Mucosa of stomach (tissue), 1 donor: ENCODE measurements around the gene SRSF6.
"Not testable (repeated sequence)": the region's sequence is repeated elsewhere in the genome, so short reads cannot be mapped to it uniquely, and the experiment has no call there.

Experiments used
- H3K27me3 ChIP-seq: one replicate; pipeline ENCODE4 v1.7.0; 2013; ENCODE audit warnings: mild to moderate bottlenecking, low read length; ENCODE audit not compliant: control insufficient read depth, insufficient read depth
- H3K36me3 ChIP-seq: one replicate; pipeline ENCODE4 v1.7.0; 2013; ENCODE audit warnings: low read length; ENCODE audit not compliant: control insufficient read depth, insufficient read depth
- H3K4me1 ChIP-seq: one replicate; pipeline ENCODE4 v1.7.0; 2013; ENCODE audit warnings: mild to moderate bottlenecking, low read length; ENCODE audit not compliant: control insufficient read depth, insufficient read depth
- H3K4me3 ChIP-seq: one replicate; pipeline ENCODE4 v1.7.0; 2013; ENCODE audit warnings: low read length
- H3K9ac ChIP-seq: one replicate; pipeline ENCODE4 v1.7.0; 2013; ENCODE audit warnings: mild to moderate bottlenecking, low read length, moderate library complexity
- H3K9me3 ChIP-seq: one replicate; pipeline ENCODE4 v1.7.0; 2013; ENCODE audit warnings: mild to moderate bottlenecking, low read length, moderate library complexity; ENCODE audit not compliant: control insufficient read depth
- donor health status: Pancreatic carcinoma.

The SRSF6 gene

GRCh38 chr20:43457640-43458421, at the start of gene SRSF6:
SRSF6 (plus strand) TSS chr20:43457896; CDS start chr20:43458034, 138 bp downstream.
- H3K36me3 ChIP-seq: no peaks in the 10 kb centered on the region
- H3K9ac ChIP-seq: peak within 1 kb of the TSS; percentile 100
- peaks cover 9% of the 10 kb centered on the region for H3K4me1 ChIP-seq
- peaks cover 5% of the 10 kb centered on the region for H3K27me3 ChIP-seq
- peak within 1 kb of the TSS; percentile 91 for H3K4me3 ChIP-seq
- no peaks in the 10 kb centered on the region for H3K9me3 ChIP-seq

GRCh38 chr20:43408848-43409576, 48.7 kb upstream of the SRSF6 start:
- no peaks in the 10 kb centered on the region for H3K9me3 ChIP-seq
- no peak overlapping the region for H3K4me3 ChIP-seq
- no peak overlapping the region for H3K9ac ChIP-seq
- no peaks in the 10 kb centered on the region for H3K4me1 ChIP-seq
- no peaks in the 10 kb centered on the region for H3K36me3 ChIP-seq
- no peaks in the 10 kb centered on the region for H3K27me3 ChIP-seq

- Histone ChIP-seq H3K36me3 (no peaks in the 10 kb centered on the region), H3K27me3 (no peaks in the 10 kb centered on the region), H3K4me1 (no peaks in the 10 kb centered on the region), H3K9ac (no peak overlapping the region), H3K4me3 (no peak overlapping the region), H3K9me3 (no peaks in the 10 kb centered on the region)
These were observed 48.2 kb upstream of the SRSF6 start for GRCh38 chr20:43409577-43409913.

GRCh38 chr20:43415661-43416430, 41.9 kb upstream of the SRSF6 start:
- H3K9ac ChIP-seq: no peak overlapping the region
- no peaks in the 10 kb centered on the region for H3K9me3 ChIP-seq
- no peaks in the 10 kb centered on the region for H3K4me1 ChIP-seq
- H3K27me3 ChIP-seq: no peaks in the 10 kb centered on the region
- H3K36me3 ChIP-seq: no peaks in the 10 kb centered on the region
- no peak overlapping the region for H3K4me3 ChIP-seq

DNA sequence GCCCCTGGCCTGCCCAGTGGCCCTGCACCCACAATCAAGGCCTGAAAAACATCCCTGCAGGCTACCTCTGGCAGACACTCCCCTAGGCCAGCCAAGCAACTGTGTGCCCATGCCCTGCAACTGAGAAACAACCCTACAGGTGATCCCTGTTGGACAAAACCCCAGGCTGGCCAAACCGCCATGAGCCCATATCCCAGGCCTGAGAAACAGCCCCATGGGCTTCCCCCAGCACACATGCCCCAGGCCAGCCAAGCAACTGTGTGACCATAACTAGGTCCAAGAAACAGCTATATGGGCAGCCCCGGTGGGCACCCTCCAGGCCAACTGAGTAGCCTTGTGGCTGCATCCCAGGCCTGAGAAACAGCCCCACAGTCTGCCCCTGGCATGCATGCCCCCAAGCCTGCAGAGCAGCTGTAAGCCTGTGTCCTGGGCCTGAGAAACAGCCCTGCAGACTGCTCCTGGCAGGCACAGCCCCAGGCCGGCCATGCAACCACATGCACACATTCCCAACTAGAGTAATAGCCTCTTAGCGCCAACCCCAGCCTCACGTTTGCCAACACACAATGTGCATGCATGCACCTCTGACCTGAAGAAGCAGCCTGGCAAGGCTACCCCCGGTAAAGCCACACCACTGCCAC, 41.0 kb upstream of the SRSF6 start:
- Histone ChIP-seq H3K4me1 (no peaks in the 10 kb centered on the region), H3K36me3 (no peaks in the 10 kb centered on the region), H3K9ac (no peak overlapping the region), H3K9me3 (no peaks in the 10 kb centered on the region), H3K27me3 (no peaks in the 10 kb centered on the region), H3K4me3 (no peak overlapping the region)

DNA sequence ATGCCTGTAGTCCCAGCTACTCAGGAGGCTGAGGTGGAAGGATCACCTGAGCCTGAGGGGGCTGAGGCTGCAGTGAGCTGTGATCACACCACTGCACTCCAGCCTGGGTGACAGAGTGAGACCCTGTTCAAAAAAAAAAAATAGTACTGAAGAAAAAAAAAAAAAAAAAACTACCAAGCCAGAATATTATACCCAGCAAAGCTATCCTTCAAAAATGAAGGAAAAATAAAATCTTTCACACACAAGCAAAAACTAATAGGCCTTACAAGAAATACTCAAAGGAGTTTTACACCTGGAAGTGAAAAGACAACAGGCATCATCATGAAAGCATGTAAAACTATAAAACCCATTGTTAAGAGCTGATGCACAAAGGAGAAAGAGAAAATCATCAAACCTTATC, 37.5 kb upstream of the SRSF6 start:
- H3K9me3 ChIP-seq: no peaks in the 10 kb centered on the region
- H3K36me3 ChIP-seq: no peaks in the 10 kb centered on the region
- H3K4me3 ChIP-seq: no peak overlapping the region
- H3K27me3 ChIP-seq: no peaks in the 10 kb centered on the region
- H3K9ac ChIP-seq: no peak overlapping the region
- no peaks in the 10 kb centered on the region for H3K4me1 ChIP-seq

DNA sequence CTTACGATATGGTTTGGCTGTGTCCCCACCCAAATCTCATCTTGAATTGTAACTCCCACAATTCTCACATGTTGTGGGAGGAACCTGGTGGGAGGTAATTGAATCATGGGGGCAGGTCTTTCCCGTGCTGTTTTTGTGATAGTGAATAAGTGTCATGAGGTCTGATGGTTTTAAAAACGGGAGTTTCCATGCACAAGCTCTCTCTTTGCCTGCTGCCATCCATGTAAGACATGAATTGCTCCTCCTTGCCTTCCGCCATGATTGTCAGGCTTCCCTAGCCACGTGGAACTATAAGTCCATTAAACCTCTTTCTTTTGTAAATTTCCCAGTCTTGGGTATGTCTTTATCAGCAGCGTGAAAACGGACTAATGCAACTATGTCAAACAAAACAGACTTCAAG, 36.8 kb upstream of the SRSF6 start:
- not testable (repeated sequence) for H3K9me3 ChIP-seq, H3K9ac ChIP-seq, H3K4me3 ChIP-seq, H3K27me3 ChIP-seq, H3K36me3 ChIP-seq, H3K4me1 ChIP-seq

DNA sequence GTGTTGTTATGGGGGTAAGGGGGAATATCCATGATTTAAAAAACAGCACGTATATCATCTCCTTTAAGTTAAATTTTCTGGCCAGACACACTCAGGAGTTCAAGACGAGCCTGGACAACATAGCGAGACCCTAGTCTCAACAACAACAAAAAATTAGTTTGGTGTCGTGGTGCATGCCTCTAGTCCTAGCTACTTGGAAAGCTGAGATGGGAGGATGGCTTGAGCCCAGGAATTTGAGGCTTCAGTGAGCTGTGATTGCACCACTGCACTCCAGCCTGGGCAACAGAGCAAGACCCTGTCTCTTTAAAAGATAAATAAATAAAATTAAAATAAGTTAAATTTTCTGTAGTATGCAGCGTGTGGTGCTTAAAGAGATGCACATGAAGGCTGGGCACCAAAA, 31.5 kb upstream of the SRSF6 start:
- Histone ChIP-seq H3K4me1 (no peaks in the 10 kb centered on the region), H3K4me3 (no peak overlapping the region), H3K27me3 (no peaks in the 10 kb centered on the region), H3K36me3 (no peaks in the 10 kb centered on the region), H3K9me3 (no peaks in the 10 kb centered on the region), H3K9ac (no peak overlapping the region)

DNA sequence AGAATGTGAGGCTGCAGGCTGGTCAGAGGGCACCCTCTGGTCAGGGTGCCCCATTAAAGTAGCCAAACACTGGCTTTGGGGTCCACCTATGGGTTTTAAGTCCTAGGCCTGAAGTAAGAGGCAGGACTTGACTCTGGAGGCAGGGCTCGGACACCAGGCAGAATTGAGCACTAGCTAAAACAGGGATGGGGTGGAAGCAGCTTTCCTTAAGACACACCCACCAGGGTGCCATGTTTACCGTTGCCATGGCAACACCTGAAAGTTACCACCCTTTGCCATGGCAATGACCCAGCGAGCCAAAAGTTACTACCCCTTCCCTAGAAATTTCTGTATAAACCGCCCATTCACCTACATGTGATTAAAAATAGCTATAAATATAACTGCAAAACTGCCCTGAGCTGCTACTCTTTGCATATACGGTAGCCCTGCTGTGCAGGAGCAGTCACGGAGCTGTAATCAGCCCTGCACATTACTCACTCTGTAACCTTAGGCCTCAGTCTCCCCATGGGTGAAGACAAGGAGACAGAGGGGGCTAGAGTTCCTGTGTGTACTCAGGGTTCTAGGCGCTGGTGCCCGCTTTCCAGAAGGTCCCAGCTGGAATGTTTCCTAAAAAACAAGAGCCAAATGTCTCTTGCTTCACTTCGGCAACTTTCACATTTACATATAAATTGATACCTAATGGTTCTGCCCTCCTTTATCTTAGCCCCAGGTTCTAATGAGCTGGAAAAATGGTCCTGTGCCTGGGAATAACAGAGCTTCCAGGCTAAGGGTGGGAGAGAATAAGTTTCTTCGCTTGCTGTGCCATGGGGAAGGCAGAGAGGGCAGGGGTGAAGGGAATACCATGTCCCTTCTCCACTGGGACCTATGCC, 27.2 kb upstream of the SRSF6 start:
- Histone ChIP-seq H3K27me3 (no peaks in the 10 kb centered on the region), H3K4me1 (no peaks in the 10 kb centered on the region), H3K9me3 (no peaks in the 10 kb centered on the region), H3K36me3 (no peaks in the 10 kb centered on the region), H3K4me3 (no peak overlapping the region), H3K9ac (no peak overlapping the region)

DNA sequence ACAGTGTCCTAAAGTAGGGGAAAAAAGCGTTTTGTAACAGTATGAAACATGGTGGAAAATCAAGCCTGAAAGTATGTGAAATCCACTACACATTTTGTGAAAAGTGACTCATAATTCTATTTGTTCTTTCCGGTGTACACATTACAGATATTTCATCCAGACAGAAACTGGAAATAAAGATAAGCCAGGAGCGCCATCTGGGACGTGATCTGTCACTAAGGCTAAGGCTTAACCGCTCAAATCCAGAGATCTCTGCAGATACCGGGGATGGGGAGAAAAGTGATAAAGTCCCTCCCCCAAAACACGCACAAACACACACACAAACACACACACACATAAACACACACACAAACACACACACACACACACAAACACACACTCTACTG, 26.6 kb upstream of the SRSF6 start:
- Histone ChIP-seq H3K27me3 (no peaks in the 10 kb centered on the region), H3K36me3 (no peaks in the 10 kb centered on the region), H3K4me3 (no peak overlapping the region), H3K4me1 (no peaks in the 10 kb centered on the region), H3K9ac (no peak overlapping the region), H3K9me3 (no peaks in the 10 kb centered on the region)

GRCh38 chr20:43432498-43432897, 25.2 kb upstream of the SRSF6 start:
- H3K36me3 ChIP-seq: no peaks in the 10 kb centered on the region
- no peaks in the 10 kb centered on the region for H3K9me3 ChIP-seq
- H3K4me1 ChIP-seq: no peaks in the 10 kb centered on the region
- H3K4me3 ChIP-seq: no peak overlapping the region
- H3K27me3 ChIP-seq: no peaks in the 10 kb centered on the region
- H3K9ac ChIP-seq: no peak overlapping the region
